GM21528 (cell line): ENCODE results near the gene KIF2A.

Experiments used
- ATAC-seq: cut with Tn5 transposase; IDR thresholded peaks from one replicate; pipeline ENCODE4 v1.9.1; 2021; ENCODE audit warnings: mild to moderate bottlenecking, moderate library complexity; ENCODE audit not compliant: unreplicated experiment, low FRiP score

KIF2A gene

DNA sequence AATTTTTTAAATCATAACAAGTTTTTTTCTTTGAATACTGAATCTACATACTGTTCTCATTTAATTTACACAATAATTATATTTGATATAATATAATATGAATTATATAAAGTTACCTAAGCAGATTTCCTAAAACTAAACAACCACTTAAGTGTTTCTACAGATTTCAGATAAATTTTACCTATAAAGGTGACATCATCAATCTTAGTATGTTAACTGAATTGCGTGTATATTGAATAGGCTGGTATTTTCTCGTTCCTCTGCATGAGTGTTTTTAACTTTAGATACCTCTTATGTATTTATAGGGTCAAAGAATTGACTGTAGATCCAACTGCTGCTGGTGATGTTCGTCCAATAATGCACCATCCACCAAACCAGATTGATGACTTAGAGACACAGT, 67.4 kb downstream of the KIF2A start:
- ATAC-seq = no peak

DNA sequence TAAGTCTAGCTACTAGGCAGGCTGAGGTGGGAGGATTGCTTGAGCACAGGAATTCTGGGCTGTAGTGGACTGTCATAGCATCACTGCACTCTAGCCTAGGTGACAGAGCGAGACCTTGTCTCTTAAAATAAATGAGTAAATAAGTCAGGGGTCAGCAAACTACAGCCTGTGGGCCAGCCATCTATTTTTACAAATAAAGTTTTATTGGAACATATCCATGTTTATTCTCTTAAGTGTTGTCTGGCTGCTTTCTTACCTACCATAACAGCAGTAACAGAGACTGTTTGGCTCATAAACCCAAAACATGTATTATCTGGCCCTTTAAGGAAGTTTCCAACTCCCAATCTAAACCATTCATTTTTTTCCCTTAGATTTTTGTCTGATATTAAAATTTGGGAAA, 68.1 kb downstream of the KIF2A start:
- ATAC-seq = no peak

DNA sequence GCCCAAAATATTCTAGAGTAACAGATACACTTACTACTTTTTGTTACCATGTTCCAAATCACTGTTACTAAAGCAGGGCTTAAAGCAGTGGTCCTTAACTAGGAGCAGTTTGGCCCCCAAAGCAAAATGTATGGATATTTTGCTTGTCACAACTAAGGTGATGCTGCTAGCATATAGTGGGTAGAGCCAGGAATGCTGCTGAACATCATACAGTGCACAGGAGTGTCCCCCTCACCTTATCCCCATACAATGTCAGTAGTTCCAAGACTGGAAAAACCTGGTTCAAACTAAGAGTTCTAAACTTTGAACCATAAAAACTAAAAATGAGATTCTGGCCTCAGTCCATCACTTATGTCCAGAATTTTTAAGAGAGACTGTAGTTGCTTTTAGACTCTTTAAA, 69.6 kb downstream of the KIF2A start:
- ATAC-seq = no peak

DNA sequence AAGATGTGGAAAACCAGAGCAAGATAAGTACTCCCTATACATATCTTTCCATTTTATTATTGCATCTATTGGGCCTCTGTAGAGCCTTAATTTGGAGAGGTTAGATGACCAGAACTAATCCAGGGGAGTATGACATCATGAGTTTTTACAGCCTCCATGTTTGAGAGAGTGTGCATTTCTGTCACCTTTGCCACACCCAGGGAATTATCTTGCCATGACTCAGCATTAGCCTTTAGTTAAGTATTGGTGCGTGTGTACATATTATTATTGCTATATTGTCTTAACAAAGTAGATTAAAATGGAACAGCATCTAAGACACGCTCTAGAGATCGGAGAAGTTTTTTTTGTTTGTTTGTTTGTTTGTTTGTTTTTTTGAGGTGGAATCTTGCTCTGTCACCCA, 70.1 kb downstream of the KIF2A start:
- ATAC-seq = no peak

DNA sequence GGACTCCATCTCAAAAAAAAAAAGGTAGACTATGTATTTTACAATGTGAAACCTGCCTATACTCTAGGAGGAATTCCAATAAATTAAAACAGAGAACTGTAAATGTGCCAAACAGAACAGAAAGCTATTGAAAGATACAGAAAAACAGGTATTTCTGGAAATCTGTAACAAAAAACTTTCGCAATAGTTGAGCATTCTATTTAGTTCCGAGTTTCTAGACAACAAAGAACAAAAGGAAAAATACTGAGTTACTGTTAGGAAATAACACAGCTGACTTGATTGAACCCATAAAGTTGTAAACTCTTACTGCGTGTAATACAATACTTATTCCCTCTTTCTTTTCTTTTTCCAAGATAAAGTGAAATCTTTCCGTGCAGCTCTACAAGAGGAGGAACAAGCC, 79.1 kb downstream of the KIF2A start:
- ATAC-seq = no peak

DNA sequence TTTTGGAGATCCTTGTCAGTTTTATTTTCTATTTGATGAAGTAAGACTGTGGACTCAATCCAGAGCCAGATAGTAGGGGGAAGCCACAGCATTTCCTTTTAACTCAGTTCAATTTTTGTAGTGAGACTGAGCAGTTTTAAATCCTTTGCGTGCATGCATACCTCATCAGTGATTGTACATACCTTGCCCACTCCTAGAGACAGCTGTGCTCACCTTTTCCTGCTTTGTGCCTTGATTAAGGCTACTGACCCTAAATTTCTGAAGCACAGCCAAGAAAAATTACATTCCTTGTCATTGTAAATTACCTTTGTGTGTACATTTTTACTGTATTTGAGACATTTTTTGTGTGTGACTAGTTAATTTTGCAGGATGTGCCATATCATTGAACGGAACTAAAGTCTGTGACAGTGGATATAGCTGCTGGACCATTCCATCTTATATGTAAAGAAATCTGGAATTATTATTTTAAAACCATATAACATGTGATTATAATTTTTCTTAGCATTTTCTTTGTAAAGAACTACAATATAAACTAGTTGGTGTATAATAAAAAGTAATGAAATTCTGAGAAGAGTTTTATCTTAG, 79.9 kb downstream of the KIF2A start:
- no peak for ATAC-seq

DNA sequence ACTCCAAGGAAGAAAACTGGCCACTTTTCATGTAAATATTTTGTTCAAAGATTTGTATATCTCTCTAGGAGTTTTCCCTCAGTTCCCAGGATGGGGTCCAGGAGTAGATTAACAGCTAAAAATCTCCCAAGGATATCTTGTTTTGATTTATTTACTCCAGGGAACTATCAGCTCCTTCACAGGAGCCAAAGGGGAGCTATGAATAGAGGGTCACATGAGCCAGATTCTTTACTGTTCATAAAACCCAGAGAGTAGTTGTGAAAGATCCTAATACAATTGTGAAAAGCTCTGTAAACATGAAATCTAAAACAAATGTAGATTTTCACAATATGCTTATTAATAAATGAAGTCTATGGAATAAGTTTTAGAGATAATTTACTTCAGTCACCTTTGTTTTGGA, 80.8 kb downstream of the KIF2A start:
- no peak for ATAC-seq

DNA sequence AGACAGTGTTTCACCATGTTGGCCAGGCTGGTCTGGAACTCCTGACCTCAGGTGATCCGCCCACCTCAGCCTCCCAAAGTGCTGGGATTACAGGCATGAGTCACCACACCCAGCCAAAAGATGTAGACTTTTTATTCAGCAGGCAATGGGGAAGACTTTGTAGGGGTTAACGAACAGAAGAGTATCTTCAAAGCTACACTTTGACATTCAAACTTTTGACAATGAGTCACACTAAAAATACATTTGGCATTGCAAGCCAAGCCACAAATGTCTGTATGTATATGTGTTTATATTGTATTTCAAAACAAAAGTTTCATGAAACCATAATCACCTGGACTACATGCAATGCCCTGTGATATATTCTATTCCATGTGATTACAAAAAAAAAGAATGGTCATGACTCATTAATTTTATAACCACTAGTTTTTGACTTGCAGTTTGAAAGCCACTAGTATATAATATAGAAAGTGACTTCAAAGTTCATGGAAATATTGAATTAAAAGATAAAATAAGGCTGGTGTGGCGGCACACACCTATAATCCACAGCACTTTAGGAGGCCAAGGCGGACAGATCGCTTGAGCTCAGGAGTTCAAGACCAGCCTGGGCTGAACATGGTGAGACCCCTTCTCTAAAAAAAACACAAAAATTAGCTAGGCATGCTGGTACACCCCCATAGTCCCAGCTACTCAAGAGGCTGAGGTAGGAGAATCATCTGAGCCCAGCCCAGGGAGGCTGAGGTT, 89.4 kb downstream of the KIF2A start:
- no peak for ATAC-seq

DNA sequence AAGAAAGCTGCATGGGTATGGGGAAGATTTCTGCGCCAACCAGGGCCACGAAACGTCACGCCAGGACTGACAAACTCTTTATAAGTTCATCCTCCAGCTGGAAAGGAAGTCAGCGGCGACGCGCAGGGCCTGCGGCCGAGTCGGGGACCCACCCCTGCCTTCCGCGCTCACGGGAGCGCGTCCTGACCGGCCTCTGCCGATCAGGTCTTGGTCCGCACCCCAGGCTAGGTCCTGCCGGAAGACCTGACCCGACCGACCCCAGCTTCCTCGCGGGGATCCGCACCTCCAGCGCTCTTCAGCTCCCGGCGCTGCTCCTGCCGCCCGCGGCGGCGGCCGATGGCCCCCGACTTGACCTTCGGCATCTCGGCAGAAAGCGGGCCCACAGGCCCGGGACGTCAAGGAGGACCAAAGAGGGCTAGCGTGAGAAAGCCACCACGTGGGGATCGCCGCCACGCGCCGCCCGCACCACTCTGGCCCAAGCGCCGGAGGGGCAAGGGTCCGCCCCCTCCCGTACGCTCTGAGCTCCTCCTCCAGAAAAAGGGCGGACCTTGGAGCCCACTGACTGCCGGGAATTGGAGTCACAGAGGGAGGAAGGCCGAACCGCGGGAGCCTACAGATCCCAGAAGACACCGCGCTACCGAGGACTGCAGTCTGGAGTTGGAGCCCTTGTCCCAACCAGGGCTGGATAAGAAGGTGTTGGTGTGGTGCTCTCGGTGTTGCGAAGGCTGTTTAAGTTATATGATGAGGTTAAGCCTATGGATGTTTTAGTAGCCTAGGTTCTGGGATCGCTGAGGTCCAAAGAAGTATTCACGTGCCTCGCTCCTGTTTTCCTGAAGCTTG, 97.6 kb downstream of the KIF2A start, which contains the start of gene DIMT1:
TSS of gene DIMT1 (minus strand) at position 495 of the 840 bp plus-strand sequence. CDS start at position 362, 133 bp downstream.
- ATAC-seq = peak; percentile 97

DNA sequence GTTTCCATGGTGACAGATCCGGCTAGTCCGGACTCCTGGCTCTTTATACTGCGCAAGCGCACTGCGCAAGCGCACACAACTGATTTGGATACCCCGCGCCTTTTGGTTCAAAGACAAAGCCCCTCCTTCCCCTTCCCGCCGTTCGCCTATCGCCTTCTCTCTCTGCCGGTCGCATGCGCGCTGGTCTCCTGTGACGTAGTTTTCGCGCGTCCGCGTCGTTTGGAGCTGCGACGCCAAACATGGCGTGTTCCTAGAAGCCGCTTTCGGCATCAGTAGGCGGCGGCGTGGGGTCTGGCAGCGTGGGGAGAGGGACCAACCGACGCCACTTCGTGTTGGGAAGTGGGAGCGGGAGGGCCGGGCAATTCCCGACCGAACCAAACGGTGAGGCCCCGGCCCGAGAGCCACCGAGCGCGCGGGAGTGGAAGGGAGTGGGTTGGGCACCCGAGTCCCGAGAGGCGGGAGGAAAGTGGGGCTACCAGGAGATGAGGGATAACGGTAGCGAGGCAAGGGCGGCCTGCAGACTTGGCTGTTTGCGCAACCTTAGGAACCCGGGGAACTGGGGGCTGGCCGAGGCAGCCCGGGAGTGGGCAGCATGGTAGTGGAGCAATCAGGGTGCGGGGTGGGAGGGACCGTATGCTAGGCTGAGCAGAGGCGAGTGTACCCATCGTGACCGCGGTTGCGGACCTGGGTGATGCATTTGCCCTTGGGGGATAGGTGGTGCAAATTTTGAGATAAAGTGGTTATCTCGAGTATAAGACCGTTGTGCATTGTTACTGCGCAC, 106.7 kb downstream of the KIF2A start, which contains the start of gene IPO11:
TSS of gene IPO11 (plus strand) at position 215 of the 781 bp plus-strand sequence. CDS start 24,517 bp downstream, outside the sequence.
- ATAC-seq = peak; percentile 95

DNA sequence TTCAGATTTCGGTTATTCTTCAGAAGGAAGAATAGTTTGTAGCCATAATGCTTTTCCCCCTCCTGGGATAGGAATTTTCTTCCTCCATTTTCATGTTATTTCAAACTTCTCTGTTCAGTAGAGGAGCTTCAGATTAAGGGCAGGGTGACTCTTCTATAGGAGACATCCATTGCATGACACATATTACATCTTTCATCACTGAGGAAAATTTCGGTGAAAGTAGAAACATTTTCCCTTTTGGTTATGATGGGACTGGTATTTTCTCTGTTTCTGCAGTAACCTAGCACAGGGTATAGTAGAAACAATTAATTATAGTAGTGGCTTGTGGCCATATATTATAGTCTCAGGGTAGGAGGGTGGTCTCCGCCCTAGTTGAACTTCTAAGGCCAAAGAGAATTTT, 107.7 kb downstream of the KIF2A start:
- ATAC-seq = no peak

DNA sequence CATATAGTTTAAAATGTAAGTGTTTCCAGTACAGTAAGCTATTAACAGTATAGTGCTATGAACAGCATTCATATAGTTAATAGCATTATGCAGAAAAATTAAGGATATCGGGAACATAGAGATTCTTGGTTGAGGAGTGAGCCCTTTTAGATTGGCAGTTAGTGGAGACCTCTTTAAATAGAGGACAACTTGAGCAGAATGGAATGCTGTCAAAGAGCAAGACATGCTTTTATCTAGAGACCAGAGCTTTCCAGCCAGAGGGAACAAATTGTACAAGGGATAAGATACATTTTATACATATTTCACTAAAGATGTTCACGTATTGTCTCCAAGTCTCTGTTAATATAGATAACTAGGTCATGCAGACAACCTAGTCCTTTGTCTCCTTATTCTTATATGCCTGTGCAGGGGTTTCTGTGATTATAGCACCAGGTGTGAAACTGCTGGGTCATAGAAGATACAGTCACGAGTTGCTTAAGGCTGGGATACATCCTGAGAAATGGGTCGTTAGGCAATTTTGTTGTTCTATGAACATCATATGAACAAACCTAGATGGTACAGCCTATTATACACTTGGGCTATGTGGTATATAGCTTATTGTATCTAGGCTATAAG, 112.6 kb downstream of the KIF2A start:
- no peak for ATAC-seq

DNA sequence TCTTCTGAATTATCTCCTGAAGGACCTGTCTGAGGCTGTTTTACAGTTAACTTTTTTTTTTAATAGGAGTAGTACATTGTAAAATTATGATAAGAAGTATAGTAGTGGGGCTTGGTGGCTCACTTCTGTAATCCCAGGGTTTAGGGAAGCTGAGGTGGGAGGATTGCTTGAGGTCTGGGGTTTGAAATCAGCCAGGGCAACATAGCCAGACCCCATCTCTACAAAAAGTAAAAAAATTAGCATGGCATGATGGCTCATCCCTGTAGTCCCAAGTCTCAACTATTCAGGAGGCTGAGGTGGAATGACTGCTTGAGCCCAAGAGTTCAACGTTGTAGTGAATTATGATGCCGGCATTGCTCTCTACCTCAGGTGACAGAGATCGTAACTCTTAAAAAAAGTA, 113.6 kb downstream of the KIF2A start:
- ATAC-seq = no peak

DNA sequence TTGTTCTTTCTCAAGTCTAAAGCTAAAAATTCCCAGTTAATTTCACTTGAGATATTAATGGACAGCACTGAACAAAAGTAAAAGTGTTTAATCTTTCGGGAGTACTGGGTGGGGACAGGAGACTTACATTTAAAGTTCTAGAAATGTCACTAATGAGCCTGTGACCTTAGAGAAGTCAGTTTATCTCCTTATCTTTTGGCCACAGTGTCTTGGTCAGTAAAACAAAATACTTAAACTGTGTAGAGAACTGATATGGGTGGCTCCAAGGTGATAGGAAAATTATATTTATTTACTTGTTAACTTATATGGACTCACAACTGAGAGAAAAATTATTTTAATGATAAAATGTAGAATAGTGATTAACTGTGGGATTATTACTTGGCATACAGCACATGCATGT, 115.4 kb downstream of the KIF2A start:
- ATAC-seq = no peak

DNA sequence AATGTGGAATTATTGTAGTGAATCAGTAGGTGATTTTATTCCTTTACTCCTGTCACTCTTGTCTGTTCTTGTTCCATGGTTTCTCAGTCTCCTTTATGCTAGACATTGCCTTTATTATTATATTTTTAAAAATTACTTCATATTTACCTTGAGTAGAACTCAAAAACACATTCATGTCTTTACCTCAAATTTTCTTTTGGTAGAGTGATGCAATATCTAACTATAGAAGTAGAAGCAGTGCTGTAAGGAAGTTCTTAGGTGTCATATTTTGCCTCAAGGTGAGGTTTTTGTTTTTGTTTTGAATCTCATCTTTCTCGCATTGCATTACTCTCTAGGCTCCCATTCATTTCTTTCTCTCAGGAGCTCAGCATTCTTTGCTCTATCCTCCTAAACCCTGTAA, 118.8 kb downstream of the KIF2A start:
- ATAC-seq = no peak

DNA sequence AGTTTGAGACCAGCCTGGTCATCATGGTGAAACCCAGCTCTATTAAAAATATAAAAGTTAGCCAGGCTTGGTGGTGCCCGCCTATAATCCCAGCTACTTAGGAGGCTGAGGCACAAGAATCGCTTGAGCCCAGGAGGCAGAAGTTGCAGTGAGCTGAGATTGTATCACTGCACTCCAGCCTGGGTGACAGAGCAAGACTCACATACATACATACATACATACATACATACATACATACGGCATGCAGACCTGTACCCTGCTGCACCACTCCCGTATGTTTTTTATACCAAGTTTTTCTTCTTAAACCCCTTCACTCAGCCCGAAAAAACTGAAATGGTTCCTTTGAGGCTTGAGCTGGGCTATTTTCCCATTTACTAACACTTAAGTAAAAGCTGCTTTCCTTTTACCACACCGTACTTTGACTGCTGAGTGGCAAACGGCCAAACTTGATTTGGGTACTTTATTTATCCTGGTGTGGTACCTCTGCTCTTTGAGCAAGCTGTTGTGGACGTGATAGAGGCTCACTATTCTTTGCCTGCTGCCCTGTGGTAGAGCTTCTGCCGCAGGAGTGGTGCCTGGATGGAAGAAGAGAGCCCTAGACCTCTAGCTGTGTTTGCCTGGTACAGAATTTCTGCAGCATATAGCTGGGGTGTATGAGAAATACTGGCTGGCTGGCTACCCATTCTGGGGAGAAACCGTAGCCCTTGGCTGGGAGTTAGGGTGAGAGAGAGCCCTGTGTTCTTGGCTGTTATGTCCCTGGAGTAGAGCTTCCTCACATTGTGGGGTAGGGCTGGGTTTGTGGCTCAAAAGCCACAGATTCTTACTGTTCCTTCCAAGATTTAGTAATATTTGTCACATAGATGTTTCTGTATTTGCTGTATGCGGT, 126.0 kb downstream of the KIF2A start:
- ATAC-seq = no peak

DNA sequence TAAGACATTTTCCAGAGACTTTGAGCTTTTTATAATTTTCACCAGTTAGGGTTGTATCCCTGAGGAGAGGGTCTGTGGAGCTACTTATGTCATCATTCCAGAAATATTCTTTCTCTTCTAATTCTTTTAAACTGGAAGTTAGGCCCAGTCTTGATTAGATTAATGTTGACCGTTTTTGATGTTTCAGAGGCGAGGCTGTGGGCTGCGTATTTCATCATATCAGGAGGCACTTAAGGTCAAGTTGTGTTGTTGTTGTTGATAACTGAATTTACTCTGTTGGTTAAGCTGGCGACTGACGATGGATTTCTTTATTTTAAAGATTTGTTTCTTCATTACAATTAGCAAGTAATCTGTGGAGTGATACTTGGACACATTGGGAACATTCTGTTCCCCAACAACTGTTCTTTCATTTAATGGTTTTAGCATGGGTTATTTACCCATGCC, 126.6 kb downstream of the KIF2A start:
- no peak for ATAC-seq
